Measurements from ENCODE around the gene CES4A. TPM values are rescaled to one million over a fixed set of nuclear protein-coding genes. Genes with fewer than 3 reads are reported as not detected.
"Not testable (repeated sequence)": the region's sequence is repeated elsewhere in the genome, so short reads cannot be mapped to it uniquely, and the experiment has no call there.

The CES4A gene
- polyA plus RNA-seq, 1 experiment = 2.8 TPM

- POLR2A ChIA-PET = no interaction called here
- H3K4me3 ChIP-seq (ENCODE audit: low read depth, low read length) = no peak overlapping the region
- DNase-seq (ENCODE audit: low read depth, low spot score) = no peak
- H3K9me3 ChIP-seq (ENCODE audit: control insufficient read depth, insufficient read depth, low read length) = no peaks in the 10 kb centered on the region
- CTCF ChIA-PET = interaction anchor here (0.6 to 2.5 kb wide), 4 partner anchors 35 to 767 kb away, joined by 7 to 12 read pairs (median 8); no protein-coding TSS in a partner anchor
- H3K27ac ChIP-seq (ENCODE audit: low read depth, low read length) = no peak overlapping the region
- H3K27me3 ChIP-seq (ENCODE audit: control insufficient read depth, insufficient read depth, low read length) = no peaks in the 10 kb centered on the region
- TF ChIP-seq CTCF (IDR thresholded peaks at IDR 0.05; ENCODE audit: low read depth, low read length) = no peak
These were observed 5.4 kb upstream of the CES4A start for GRCh38 chr16:66983033-66983432.

GRCh38 chr16:66984892-66985311, 3.5 kb upstream of the CES4A start:
- ChIA-PET POLR2A (no interaction called here), CTCF (interaction anchor here (0.8 to 2.5 kb wide), 4 partner anchors 15 to 170 kb away, joined by 3 to 12 read pairs (median 6); no protein-coding TSS in a partner anchor)
- Histone ChIP-seq H3K27ac (ENCODE audit: low read depth, low read length) (no peak overlapping the region), H3K4me3 (ENCODE audit: low read depth, low read length) (no peak overlapping the region), H3K27me3 (ENCODE audit: control insufficient read depth, insufficient read depth, low read length) (peaks cover 2% of the 10 kb centered on the region), H3K9me3 (ENCODE audit: control insufficient read depth, insufficient read depth, low read length) (no peaks in the 10 kb centered on the region)
- no peak for TF ChIP-seq CTCF (IDR thresholded peaks at IDR 0.05; ENCODE audit: low read depth, low read length)
- DNase-seq (ENCODE audit: low read depth, low spot score) = no peak

GRCh38 chr16:66986559-66986958, 1.8 kb upstream of the CES4A start:
- H3K9me3 ChIP-seq (ENCODE audit: control insufficient read depth, insufficient read depth, low read length) = no peaks in the 10 kb centered on the region
- TF ChIP-seq CTCF (IDR thresholded peaks at IDR 0.05; ENCODE audit: low read depth, low read length) = no peak
- peaks cover 2% of the 10 kb centered on the region for H3K27me3 ChIP-seq (ENCODE audit: control insufficient read depth, insufficient read depth, low read length)
- H3K27ac ChIP-seq (ENCODE audit: low read depth, low read length) = no peak overlapping the region
- POLR2A ChIA-PET = no interaction called here
- no peak for DNase-seq (ENCODE audit: low read depth, low spot score)
- CTCF ChIA-PET = no interaction called here
- H3K4me3 ChIP-seq (ENCODE audit: low read depth, low read length) = no peak overlapping the region

GRCh38 chr16:66991545-66992077, 3.2 kb downstream of the CES4A start:
- DNase-seq (ENCODE audit: low read depth, low spot score) = no peak
- Histone ChIP-seq H3K9me3 (ENCODE audit: control insufficient read depth, insufficient read depth, low read length) (no peaks in the 10 kb centered on the region), H3K27me3 (ENCODE audit: control insufficient read depth, insufficient read depth, low read length) (peaks cover 2% of the 10 kb centered on the region), H3K27ac (ENCODE audit: low read depth, low read length) (no peak overlapping the region), H3K4me3 (ENCODE audit: low read depth, low read length) (no peak overlapping the region)
- TF ChIP-seq CTCF (IDR thresholded peaks at IDR 0.05; ENCODE audit: low read depth, low read length) = no peak
- ChIA-PET CTCF (interaction anchor here (0.7 to 1.9 kb wide), 3 partner anchors 16 to 31 kb away, joined by 3 to 5 read pairs (median 3); no protein-coding TSS in a partner anchor), POLR2A (no interaction called here)

- POLR2A ChIA-PET = interaction anchor here (0.9 kb wide), 1 partner anchor 24 kb away, joined by 3 read pairs; no protein-coding TSS in a partner anchor
- H3K27ac ChIP-seq (ENCODE audit: low read depth, low read length); H3K4me3 ChIP-seq (ENCODE audit: low read depth, low read length); H3K27me3 ChIP-seq (ENCODE audit: control insufficient read depth, insufficient read depth, low read length); DNase-seq (ENCODE audit: low read depth, low spot score); CTCF ChIA-PET; H3K9me3 ChIP-seq (ENCODE audit: control insufficient read depth, insufficient read depth, low read length): not testable (repeated sequence)
These were observed 5.2 kb downstream of the CES4A start for GRCh38 chr16:66993558-66993957.

Data from AG04450 (cell line).